Glomerular visceral epithelial cell (primary cell): ENCODE measurements around the gene AGER.
"Not testable (repeated sequence)": the region's sequence is repeated elsewhere in the genome, so short reads cannot be mapped to it uniquely, and the experiment has no call there.

ENCODE experiments used
- DNase-seq: peaks from one replicate; pipeline ENCODE4 v3.0.0-alpha.2; 2016; ENCODE audit errors: extremely low spot score

Gene AGER

GRCh38 chr6:32148289-32149091 lies 35.6 kb downstream of the AGER start:
- DNase-seq, result no peak

DNA sequence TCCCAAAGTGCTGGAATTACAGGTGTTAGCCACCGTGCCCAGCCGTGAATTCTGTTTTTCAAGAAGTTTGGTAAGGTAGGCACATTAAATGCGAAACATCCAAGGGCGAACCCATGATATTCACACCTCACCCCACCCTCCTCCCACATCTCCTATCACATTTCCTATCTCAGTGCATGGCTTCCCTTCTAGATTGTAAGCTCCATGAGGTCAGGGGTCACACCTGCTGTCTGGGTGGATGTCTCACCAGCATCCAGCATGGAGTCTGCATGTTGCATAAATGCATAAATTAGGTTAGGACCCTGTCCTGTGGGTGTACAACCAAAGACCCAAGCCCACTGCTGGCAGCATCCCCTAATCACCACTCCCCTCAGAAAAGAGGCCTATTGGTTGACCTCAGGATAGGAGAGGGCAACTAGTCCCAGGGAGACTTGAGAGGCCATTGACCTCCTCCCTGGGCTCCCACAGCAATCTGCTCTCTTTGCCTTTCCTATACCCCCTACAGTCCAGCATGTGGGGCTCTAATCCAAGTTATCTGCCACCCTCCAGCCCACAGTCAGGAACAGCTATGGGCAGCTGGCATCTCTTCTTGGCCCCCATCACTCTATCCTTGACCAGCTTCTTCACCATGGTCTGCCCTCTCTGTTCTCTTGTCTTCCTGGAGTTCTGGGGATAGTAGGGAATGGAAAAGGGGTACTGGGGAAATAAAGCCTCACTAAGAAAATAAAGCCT lies 36.5 kb downstream of the AGER start:
- DNase-seq, result no peak

DNA sequence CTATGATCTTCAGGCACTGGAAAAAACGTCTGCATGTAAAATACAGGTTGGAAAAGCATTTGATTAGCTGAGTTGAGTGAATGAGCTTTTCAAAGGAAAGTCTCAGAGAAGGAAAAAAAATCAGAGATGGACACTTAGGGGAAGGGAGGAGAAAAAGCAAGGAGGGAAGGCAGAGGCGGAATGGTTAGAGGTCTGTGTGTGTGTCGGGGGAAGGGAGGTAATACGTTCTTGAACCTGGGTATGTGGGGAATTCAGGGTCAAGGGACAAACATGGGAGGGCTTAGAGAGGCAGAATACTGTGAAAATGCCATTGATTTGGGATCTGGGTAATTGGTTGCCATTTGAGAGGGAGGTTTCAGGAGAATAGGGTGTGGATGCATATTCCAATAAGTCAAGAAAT lies 37.4 kb downstream of the AGER start:
- DNase-seq, result no peak

- no peak for DNase-seq
These were observed 37.8 kb downstream of the AGER start for GRCh38 chr6:32146287-32146686.

DNA sequence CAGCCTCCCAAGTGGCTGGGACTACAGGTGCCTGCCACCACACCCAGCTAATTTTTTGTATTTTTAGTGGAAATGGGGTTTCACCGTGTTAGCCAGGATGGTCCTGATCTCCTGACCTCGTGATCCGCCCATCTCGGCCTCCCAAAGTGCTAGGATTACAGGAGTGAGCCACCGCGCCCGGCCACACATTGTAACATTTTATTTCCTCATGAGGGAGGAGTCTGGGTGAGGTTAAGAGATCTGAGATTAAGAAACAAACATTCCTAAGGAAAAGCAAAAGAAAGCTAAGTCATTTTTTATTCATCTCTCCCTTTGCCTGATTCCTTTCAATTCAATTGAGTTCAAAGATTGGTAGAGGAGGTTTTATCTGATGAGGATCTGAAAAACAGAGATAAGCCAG lies 39.8 kb downstream of the AGER start:
- DNase-seq, result not testable (repeated sequence)

DNA sequence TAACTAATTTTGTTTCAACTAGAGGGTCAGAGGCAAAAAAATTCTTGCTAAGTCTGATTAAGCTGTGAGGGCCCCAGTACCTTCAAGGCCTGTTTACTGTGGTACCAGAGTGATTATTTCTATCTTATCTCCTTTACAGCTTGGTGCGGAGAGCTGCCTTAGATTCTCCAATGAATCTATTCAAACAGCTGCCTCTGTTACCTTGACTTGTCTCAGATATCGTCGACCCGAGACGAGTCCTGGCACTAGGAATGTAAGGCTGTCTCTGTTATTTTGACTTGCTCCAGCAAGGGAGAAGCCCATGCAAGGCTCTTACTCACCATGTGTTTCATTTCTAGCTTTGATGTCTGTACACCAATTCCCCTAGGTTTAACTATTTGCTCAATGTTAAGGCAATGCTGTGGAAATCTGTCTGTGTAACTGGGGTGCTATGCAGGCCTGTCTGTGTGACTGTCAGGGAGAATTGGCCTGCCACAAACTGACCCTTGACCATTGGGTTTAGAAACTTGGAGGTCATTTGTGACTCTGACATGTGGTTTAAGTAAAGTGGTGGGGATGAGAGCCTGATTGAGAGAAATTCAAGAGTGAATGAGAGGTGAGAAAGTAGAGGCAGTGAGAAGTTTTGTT lies 43.5 kb downstream of the AGER start:
- DNase-seq, result no peak

DNA sequence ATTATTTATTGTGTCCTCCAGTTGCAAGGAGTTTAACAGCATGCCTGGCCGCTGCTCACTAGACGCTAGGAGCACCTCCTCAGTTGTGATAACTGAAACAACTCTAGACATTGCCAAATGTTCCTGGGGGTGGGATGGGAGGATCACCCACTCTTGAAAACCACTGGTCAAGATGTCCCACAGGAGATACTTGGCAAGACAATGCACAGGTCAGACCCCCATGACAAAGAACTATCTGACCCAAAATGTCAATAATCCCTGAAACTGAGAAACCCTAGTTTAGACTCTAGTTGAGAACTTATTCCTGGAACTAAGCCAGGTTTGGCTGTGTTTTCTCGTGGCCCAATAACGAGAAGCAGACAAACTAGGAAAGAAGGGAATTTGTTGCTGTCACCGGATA lies 44.5 kb downstream of the AGER start:
- no peak for DNase-seq

DNA sequence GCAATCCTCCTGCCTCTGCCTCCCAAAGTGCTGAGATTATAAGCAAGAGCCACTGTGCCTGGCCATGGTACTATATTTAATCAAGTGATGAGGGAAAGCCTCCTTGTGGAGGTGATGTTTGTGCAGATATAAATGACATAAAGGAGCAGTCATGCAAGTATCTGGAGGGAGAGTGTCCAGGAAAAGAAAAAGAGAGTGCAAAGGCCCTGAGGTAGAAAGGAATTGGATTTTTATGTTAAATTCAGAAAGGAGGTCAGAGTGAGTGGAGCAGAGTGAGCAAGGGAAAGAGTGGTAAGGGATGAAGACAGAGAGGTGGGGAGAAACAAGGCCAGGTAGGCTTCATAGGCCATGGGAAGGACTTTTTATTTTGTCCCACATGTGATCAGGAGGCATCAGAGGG lies 46.6 kb downstream of the AGER start:
- DNase-seq, result no peak

DNA sequence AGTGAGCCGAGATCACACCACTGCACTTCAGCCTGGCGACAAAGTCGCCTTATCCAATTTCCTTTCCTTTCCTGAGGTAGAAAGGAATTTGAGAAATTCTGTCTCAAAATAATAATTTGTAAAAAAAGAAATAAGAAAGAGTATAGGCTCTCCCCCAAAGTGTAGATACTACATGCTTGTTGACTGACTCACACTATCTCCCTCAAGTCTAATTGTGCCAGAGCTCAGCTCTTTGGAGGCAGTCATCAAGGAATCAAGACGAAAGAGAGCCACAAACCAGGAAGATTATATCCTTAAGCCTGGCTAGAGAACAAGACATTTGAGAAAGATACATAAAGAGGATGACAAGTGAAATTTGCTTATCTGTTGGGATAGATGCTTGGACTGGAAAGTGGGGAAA lies 50.3 kb downstream of the AGER start:
- DNase-seq, result no peak

GRCh38 chr6:32132110-32132509 lies 51.9 kb downstream of the AGER start:
- no peak for DNase-seq

DNA sequence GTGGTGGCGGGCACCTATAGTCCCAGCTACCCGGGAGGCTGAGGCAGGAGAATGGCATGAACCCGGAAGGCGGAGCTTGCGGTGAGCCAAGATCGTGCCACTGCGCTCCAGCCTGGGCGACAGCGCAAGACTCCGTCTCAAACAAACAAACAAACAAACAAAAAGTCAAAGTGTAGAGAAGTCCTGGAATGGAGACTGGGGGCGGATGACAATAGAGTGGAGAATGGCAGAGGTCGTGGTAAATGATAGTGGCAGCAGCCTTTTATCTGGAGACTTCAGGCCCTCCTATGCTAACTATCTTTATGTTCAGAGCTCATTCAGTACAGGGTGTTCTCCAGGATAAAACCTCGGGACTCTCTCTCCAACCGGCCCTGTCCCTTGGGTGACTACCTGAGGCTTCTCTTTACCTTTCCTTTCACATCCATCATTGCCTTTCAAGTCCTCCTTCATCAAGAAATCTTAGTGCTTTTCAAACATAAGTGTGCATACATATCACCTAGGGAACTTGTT lies 52.6 kb downstream of the AGER start:
- DNase-seq, result no peak
